Activated B cell treated with CpG ODN at 0.5 μM for 24 hours (primary cell): Measurements from ENCODE around the gene TNFSF18. TPM values are rescaled to one million over a fixed set of nuclear protein-coding genes. Genes with fewer than 3 reads are reported as not detected.

Source experiments
- ATAC-seq: fragments of 200-7000 bp; cut with Tn5 transposase; one replicate; pipeline ENCODE4 v1.10.0; 2021; ENCODE audit warnings: low read depth, mild to moderate bottlenecking, moderate library complexity
- CTCF ChIA-PET: fragments of 350-600 bp; sonication (Branson Sonifier 250); formaldehyde crosslinking; loops from one replicate; lab custom pipeline; 2021; ENCODE audit warnings: antibody characterized with exemption; lab: Charles Lee
- POLR2A ChIA-PET: fragments of 350-600 bp; sonication (Branson Sonifier 250); formaldehyde crosslinking; loops from one replicate; lab custom pipeline; 2021; ENCODE audit warnings: antibody characterized with exemption; lab: Charles Lee
- DNase-seq: peaks from one replicate; pipeline ENCODE4 v3.0.0; 2022
- H3K27ac Mint-ChIP-seq: one replicate; pipeline ENCODE4 v1.8.0; 2020; ENCODE audit warnings: mixed read lengths
- H3K27me3 Mint-ChIP-seq: one replicate; pipeline ENCODE4 v1.8.0; 2021; ENCODE audit warnings: mixed read lengths
- H3K36me3 Mint-ChIP-seq: one replicate; pipeline ENCODE4 v1.8.0; 2021; ENCODE audit warnings: low read depth, mixed read lengths
- H3K4me1 Mint-ChIP-seq: one replicate; pipeline ENCODE4 v1.8.0; 2021; ENCODE audit warnings: mixed read lengths
- H3K4me3 Mint-ChIP-seq: one replicate; pipeline ENCODE4 v1.8.0; 2020; ENCODE audit warnings: mild to moderate bottlenecking, mixed read lengths
- H3K9me3 Mint-ChIP-seq: one replicate; pipeline ENCODE4 v1.8.0; 2020; ENCODE audit warnings: mixed read lengths
- intact Hi-C: fragments of 100-400 bp; cut with micrococcal nuclease; formaldehyde crosslinking; loops from one replicate; pipeline ENCODE4 v1.15.1; 2024
- total RNA-seq: library from RNA; stranded (reverse); gene quantifications from 2 replicates; pipeline ENCODE4 v1.2.3, GENCODE V29; 2022
- TF ChIP-seq, protein P1 (sequence below): fragments of 200-600 bp; IDR thresholded peaks from one replicate; pipeline ENCODE4 v1.8.0; 2022; ENCODE audit warnings: antibody characterized with exemption, mild to moderate bottlenecking

The TNFSF18 gene
- total RNA-seq, 1 donor from 2014 or later: not detected

DNA sequence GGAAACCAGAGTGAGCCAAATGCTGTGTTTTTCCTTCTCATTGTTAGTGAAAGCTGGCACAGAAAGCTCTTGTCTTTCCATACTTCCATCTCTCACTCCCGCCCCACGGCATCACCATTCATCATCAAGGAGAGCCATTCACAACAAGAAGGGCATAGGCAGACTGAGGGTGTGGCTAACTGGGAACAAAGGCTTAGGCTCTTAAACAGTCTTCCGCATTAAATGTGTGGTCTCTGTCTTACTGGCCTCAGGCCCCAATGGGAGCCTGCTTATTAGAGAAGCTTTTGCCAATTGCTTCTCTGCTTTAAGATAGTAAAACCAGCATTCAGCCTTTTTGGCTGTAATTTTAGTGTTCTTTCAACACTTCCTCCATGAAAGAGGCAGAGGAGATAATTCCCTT, 51.4 kb downstream of the TNFSF18 start:
- no peak for ATAC-seq
- H3K9me3 Mint-ChIP-seq: peaks cover 26% of the 10 kb centered on the region
- no peak for DNase-seq
- no peak overlapping the region for H3K27ac Mint-ChIP-seq
- H3K27me3 Mint-ChIP-seq: no peaks in the 10 kb centered on the region
- TF ChIP-seq, protein P1, sequence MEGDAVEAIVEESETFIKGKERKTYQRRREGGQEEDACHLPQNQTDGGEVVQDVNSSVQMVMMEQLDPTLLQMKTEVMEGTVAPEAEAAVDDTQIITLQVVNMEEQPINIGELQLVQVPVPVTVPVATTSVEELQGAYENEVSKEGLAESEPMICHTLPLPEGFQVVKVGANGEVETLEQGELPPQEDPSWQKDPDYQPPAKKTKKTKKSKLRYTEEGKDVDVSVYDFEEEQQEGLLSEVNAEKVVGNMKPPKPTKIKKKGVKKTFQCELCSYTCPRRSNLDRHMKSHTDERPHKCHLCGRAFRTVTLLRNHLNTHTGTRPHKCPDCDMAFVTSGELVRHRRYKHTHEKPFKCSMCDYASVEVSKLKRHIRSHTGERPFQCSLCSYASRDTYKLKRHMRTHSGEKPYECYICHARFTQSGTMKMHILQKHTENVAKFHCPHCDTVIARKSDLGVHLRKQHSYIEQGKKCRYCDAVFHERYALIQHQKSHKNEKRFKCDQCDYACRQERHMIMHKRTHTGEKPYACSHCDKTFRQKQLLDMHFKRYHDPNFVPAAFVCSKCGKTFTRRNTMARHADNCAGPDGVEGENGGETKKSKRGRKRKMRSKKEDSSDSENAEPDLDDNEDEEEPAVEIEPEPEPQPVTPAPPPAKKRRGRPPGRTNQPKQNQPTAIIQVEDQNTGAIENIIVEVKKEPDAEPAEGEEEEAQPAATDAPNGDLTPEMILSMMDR: no peak
- H3K4me3 Mint-ChIP-seq: no peak overlapping the region
- CTCF ChIA-PET: no interaction called here
- POLR2A ChIA-PET: no interaction called here
- H3K36me3 Mint-ChIP-seq: peaks cover 2% of the 10 kb centered on the region
- no peaks in the 10 kb centered on the region for H3K4me1 Mint-ChIP-seq
- intact Hi-C loops: no loop called here

DNA sequence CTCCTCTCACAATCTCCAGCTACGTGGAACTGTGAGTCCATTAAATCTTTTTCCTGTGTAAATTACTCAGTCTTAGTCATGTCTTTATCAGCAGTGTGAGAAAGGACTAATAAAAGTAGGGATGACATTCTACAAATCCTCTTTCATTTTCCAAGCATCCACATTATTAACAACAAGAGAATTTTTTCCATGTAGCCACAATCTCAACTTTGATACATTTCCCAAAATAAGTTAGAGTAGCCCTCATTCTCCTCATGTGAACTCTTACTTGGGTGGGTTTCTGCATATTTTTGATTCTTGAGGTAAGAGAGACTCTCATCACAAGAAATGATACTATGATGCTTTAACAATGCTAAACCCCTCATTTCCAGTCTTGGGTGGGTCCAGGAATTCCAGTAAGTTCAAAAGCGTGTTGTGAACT, 52.8 kb downstream of the TNFSF18 start:
- no peak for ATAC-seq
- no peak overlapping the region for H3K4me3 Mint-ChIP-seq
- CTCF ChIA-PET: no interaction called here

DNA sequence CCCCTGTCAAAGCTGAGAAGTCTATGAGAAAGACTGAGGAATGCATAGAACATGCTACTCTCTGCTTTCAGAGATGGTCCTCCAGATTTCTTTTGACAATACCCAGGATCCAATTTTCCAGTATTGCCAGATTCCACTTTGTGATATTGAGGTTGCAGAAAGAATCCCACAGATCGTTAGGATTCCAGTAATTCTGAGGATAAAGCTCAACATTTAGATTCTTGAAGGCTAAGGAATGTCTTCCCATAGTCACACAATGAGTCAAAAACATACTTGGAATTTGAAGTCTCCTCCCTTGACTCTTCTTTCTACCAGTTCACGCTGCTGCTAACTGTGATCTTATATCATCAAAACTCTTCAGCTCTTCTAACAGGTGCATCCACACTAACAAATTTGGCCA, 57.1 kb downstream of the TNFSF18 start:
- ChIA-PET POLR2A (no interaction called here), CTCF (interaction anchor here (0.6 kb wide), 1 partner anchor 11 kb away, joined by 3 read pairs; no protein-coding TSS in a partner anchor)
- Mint-ChIP-seq H3K27ac (no peak overlapping the region), H3K9me3 (peaks cover 8% of the 10 kb centered on the region), H3K27me3 (no peaks in the 10 kb centered on the region), H3K4me3 (no peak overlapping the region), H3K4me1 (no peaks in the 10 kb centered on the region), H3K36me3 (peaks cover 2% of the 10 kb centered on the region)
- no peak for DNase-seq
- intact Hi-C loops: no loop called here
- TF ChIP-seq, protein P1: no peak
- ATAC-seq: no peak

More for the DNA sequence above, 52.8 kb downstream of the TNFSF18 start:
- POLR2A ChIA-PET: no interaction called here
- Mint-ChIP-seq H3K27ac (no peak overlapping the region), H3K27me3 (no peaks in the 10 kb centered on the region), H3K9me3 (peaks cover 26% of the 10 kb centered on the region), H3K36me3 (peaks cover 2% of the 10 kb centered on the region), H3K4me1 (no peaks in the 10 kb centered on the region)
- DNase-seq: no peak
- intact Hi-C loops: no loop called here
- TF ChIP-seq, protein P1: no peak

DNA sequence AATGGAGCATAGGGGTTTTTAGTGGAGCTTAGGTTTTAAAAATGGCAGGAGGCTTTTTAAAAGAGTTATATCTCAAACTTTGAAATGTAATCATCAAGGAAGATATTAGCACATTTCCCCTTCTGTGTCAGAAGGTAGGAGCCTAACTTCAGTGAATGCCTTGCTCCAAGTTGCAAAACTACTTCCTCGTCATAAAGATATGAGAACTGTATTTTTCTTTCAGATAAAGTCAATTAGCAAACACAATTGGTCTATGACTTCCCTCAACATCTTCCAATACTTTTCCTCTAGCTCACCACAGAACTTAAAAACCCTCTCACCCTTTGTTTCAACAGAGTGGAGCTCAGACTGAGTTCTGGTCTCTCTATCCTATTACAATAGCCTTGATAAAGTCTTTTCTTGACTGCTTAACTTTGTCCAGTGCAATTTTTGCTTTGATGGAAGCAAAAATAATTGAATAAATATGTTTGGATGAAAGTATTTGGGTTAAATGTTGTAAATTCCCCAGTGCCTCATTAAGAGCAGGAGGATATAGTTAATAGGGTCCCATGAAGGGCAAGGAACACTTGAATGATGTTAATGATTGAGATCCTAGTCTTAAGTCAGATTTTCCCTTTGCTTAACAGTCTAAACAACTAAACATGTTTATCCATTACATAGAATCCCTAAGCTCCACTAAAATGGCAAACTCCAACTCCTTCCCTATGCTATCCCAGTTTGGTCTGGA, 58.9 kb downstream of the TNFSF18 start:
- CTCF ChIA-PET: no interaction called here
- H3K27ac Mint-ChIP-seq: no peak overlapping the region
- H3K36me3 Mint-ChIP-seq: no peaks in the 10 kb centered on the region
- no peak for DNase-seq
- TF ChIP-seq, protein P1: no peak
- no peaks in the 10 kb centered on the region for H3K27me3 Mint-ChIP-seq
- intact Hi-C loops: no loop called here
- ATAC-seq: no peak
- H3K4me1 Mint-ChIP-seq: no peaks in the 10 kb centered on the region
- H3K9me3 Mint-ChIP-seq: no peaks in the 10 kb centered on the region
- H3K4me3 Mint-ChIP-seq: no peak overlapping the region
- POLR2A ChIA-PET: interaction anchor here (0.7 kb wide), 2 partner anchors 124 to 210 kb away, joined by 4 to 6 read pairs; no protein-coding TSS in a partner anchor

DNA sequence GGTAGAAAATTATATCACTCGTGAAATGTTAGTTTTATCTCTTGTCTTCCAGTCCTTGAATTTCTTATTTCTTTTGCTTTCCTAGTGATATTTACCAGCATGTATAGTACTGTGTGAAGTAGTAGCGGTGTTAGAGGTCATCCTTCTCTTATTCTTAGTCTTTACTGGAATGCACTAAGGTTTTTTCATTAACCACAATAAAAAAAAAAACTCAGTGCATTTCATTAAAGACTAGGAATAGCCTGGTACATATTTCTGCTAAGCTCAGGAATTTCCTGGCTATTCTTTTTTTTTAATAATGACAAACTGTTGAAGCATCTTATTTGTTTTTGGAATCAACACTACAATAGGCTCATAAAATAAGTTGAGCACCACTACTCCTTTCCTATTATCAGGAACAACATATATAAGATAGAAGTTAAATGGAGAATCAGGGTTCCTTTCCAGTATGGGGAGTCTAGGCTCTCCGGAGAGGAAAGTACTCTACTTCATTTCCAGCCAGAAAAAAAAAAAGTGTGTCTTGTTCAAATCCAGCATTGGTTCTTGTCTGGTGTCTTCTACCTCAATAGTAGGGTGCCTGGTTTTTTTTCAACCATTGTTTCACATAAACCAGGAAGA, 60.0 kb downstream of the TNFSF18 start:
- Mint-ChIP-seq H3K27ac (no peak overlapping the region), H3K36me3 (no peaks in the 10 kb centered on the region), H3K27me3 (no peaks in the 10 kb centered on the region), H3K4me1 (no peaks in the 10 kb centered on the region), H3K4me3 (no peak overlapping the region), H3K9me3 (no peaks in the 10 kb centered on the region)
- DNase-seq (no peak), ATAC-seq (no peak)
- ChIA-PET POLR2A (no interaction called here), CTCF (no interaction called here)
- TF ChIP-seq, protein P1: no peak
- intact Hi-C loops: no loop called here
